ENCODE data around the gene TEX264.
A peak's percentile ranks its signal among the peaks of the same experiment; 100 is the strongest.

The TEX264 gene

GRCh38 chr3:51706021-51706485, 35.0 kb downstream of the TEX264 start:
- Histone ChIP-seq H3K27me3 (ENCODE audit: insufficient read depth, poor library complexity, severe bottlenecking) (no peaks in the 10 kb centered on the region), H3K4me3 (replicated peaks; ENCODE audit: insufficient read depth, low read length) (no peak overlapping the region), H3K27ac (replicated peaks) (no peak overlapping the region)
- no peak for DNase-seq (ENCODE audit: low read depth in 1 of 2, low spot score in 1 of 2)
- no peak for TF ChIP-seq SPI1 (IDR thresholded peaks at IDR 0.05; ENCODE audit: borderline replicate concordance, low read depth)
- TF ChIP-seq GABPA (IDR thresholded peaks at IDR 0.05; ENCODE audit: low read depth): no peak
- TF ChIP-seq, protein P1, sequence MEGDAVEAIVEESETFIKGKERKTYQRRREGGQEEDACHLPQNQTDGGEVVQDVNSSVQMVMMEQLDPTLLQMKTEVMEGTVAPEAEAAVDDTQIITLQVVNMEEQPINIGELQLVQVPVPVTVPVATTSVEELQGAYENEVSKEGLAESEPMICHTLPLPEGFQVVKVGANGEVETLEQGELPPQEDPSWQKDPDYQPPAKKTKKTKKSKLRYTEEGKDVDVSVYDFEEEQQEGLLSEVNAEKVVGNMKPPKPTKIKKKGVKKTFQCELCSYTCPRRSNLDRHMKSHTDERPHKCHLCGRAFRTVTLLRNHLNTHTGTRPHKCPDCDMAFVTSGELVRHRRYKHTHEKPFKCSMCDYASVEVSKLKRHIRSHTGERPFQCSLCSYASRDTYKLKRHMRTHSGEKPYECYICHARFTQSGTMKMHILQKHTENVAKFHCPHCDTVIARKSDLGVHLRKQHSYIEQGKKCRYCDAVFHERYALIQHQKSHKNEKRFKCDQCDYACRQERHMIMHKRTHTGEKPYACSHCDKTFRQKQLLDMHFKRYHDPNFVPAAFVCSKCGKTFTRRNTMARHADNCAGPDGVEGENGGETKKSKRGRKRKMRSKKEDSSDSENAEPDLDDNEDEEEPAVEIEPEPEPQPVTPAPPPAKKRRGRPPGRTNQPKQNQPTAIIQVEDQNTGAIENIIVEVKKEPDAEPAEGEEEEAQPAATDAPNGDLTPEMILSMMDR (IDR thresholded peaks at IDR 0.05; ENCODE audit: insufficient read depth, low read length): no peak
- no peak for TF ChIP-seq POLR2AphosphoS5 (IDR thresholded peaks at IDR 0.05; ENCODE audit: low read depth)
- TF ChIP-seq REST (IDR thresholded peaks at IDR 0.05; ENCODE audit: insufficient replicate concordance, low read depth): no peak

- H3K27ac ChIP-seq (replicated peaks): no peak within 1 kb of the TSS
- no peaks in the 10 kb centered on the region for H3K27me3 ChIP-seq (ENCODE audit: insufficient read depth, poor library complexity, severe bottlenecking)
- no peak within 1 kb of the TSS for H3K4me3 ChIP-seq (replicated peaks; ENCODE audit: insufficient read depth, low read length)
- no peak for DNase-seq (ENCODE audit: low read depth in 1 of 2, low spot score in 1 of 2)
- TF ChIP-seq SPI1 (IDR thresholded peaks at IDR 0.05; ENCODE audit: borderline replicate concordance, low read depth) (no peak), REST (IDR thresholded peaks at IDR 0.05; ENCODE audit: insufficient replicate concordance, low read depth) (peak; percentile 90)
Observed at GRCh38 chr3:51706788-51707731, 36.0 kb downstream of the TEX264 start, which contains the start of gene GRM2. Gene GRM2, plus strand, starts transcription at chr3:51707068. Its CDS starts 1,916 bp downstream, at chr3:51708984.

DNA sequence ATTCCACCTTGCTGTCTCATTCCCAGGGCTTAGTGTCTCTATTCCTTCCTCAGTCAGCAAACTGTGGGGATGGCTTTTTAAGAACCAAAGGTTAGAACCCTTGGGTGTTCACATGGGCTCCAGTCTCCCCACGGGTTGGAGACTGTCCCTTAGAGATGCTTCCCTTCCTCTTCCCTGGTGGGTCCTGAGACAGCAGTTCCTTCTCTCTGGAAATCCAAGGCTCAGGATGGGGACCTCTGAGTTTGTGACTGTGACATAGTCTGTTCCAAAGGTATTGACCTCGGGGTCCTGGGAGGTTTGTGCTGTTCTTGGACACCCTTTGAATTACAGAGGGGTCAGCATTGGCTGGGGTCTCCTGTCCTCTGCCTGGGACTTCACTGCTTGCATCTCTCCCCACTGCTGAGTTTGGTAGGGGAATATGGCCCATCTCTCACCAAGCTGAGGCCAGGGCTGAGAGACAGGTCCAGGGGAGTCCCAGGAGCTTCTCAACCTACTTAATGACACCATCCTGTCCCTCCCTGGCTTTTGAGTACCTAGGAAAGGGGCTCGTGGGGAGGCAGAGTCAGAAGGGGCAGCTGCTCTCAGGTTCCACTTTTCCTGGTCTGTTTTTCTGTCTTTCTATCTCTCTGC, 37.3 kb downstream of the TEX264 start:
- no peak for DNase-seq (ENCODE audit: low read depth in 1 of 2, low spot score in 1 of 2)
- Histone ChIP-seq H3K27me3 (ENCODE audit: insufficient read depth, poor library complexity, severe bottlenecking) (no peaks in the 10 kb centered on the region), H3K4me3 (replicated peaks; ENCODE audit: insufficient read depth, low read length) (no peak overlapping the region), H3K27ac (replicated peaks) (no peak overlapping the region)
- no peak for TF ChIP-seq SPI1 (IDR thresholded peaks at IDR 0.05; ENCODE audit: borderline replicate concordance, low read depth)
- TF ChIP-seq GABPA (IDR thresholded peaks at IDR 0.05; ENCODE audit: low read depth): no peak
- TF ChIP-seq POLR2AphosphoS5 (IDR thresholded peaks at IDR 0.05; ENCODE audit: low read depth): no peak
- no peak for TF ChIP-seq REST (IDR thresholded peaks at IDR 0.05; ENCODE audit: insufficient replicate concordance, low read depth)
- TF ChIP-seq, protein P1 (IDR thresholded peaks at IDR 0.05; ENCODE audit: insufficient read depth, low read length): no peak

All from HL-60 (cell line).